Breast epithelium (tissue), 4 donors: Measurements from ENCODE around the gene C10orf120. TPM values are rescaled to one million over a fixed set of nuclear protein-coding genes. Genes with fewer than 3 reads are reported as not detected.

ENCODE experiments used
- DNase-seq, 2 donors: peaks; one replicate each; pipeline ENCODE4 v3.0.0-alpha.2; 2019; ENCODE audit warnings: low spot score in 2 of 2
- H3K27ac ChIP-seq, 2 donors: fragments of 200-600 bp; sonication (generic) in 1 of 2; one replicate each; pipeline ENCODE4 v1.5.1; 2016 to 2019; ENCODE audit warnings: mild to moderate bottlenecking in 1 of 2
- H3K27me3 ChIP-seq, 2 donors: fragments of 200-600 bp; sonication (generic) in 1 of 2; one replicate each; pipeline versions ENCODE4 v1.5.1 to v1.6.0; 2017 to 2019; ENCODE audit warnings: control low read depth in 1 of 2, mild to moderate bottlenecking in 1 of 2
- H3K36me3 ChIP-seq: fragments of 200-600 bp; one replicate; pipeline ENCODE4 v1.5.1; 2019
- H3K4me1 ChIP-seq, 2 donors: fragments of 200-600 bp; sonication (generic); one replicate each; pipeline ENCODE4 v1.5.1; 2016 to 2019; ENCODE audit warnings: control low read depth in 1 of 2
- H3K4me3 ChIP-seq, 3 donors: fragments of 200-600 bp; sonication (generic); 1 replicate in 2 of 3; 2 replicates in 1 of 3; pipeline ENCODE4 v1.5.1; 2016 to 2019; ENCODE audit warnings: mild to moderate bottlenecking in 3 of 3, moderate library complexity in 2 of 3
- H3K9me3 ChIP-seq, 2 donors: fragments of 200-600 bp; sonication (generic) in 1 of 2; one replicate each; pipeline ENCODE4 v1.5.1; 2016 to 2019; ENCODE audit warnings: control low read depth in 1 of 2
- CTCF ChIP-seq, 3 donors: fragments of 450-650 bp; IDR thresholded peaks; one replicate each; pipeline ENCODE4 v1.5.1; 2016 to 2017; ENCODE audit warnings: antibody characterized with exemption in 3 of 3, mild to moderate bottlenecking in 3 of 3, moderate library complexity in 3 of 3
- POLR2A ChIP-seq: fragments of 450-650 bp; IDR thresholded peaks from one replicate; pipeline ENCODE4 v1.6.1; 2016; ENCODE audit warnings: antibody characterized with exemption, mild to moderate bottlenecking, moderate library complexity
- POLR2AphosphoS5 ChIP-seq, 3 donors: sonication (generic); formaldehyde crosslinking; IDR thresholded peaks; one replicate each; pipeline ENCODE4 v1.6.1; 2017; ENCODE audit warnings: antibody characterized with exemption in 3 of 3
- intact Hi-C: fragments of 100-400 bp; cut with DNase I; formaldehyde crosslinking; loops from one replicate; pipeline ENCODE4 v1.15.1; 2023; ENCODE audit warnings: low total_unique reads
- total RNA-seq, 3 donors: library from RNA; depleted of rRNA; stranded (reverse); fragments of >200 nt; gene quantifications; one replicate each; pipeline ENCODE4 v1.1.0, GENCODE V29; 2016

The C10orf120 gene
- total RNA-seq, result not detected

GRCh38 chr10:122699796-122700455 lies at the start of gene C10orf120:
Gene C10orf120 (minus strand): TSS chr10:122699846. CDS start chr10:122699790, 56 bp downstream.
- no peak for DNase-seq
- TF ChIP-seq CTCF (IDR thresholded peaks at IDR 0.05) (no peak), POLR2A (no peak), POLR2AphosphoS5 (IDR thresholded peaks at IDR 0.05) (no peak)
- no peak within 1 kb of the TSS for H3K27ac ChIP-seq
- no peaks in the 10 kb centered on the region for H3K9me3 ChIP-seq
- no peak within 1 kb of the TSS for H3K4me3 ChIP-seq
- H3K36me3 ChIP-seq, result no peaks in the 10 kb centered on the region
- H3K27me3 ChIP-seq, result no peaks in the 10 kb centered on the region
- intact Hi-C loops, result loop anchor here (2.0 kb wide), 1 partner anchor 133 kb away; no protein-coding TSS in a partner anchor
- no peaks in the 10 kb centered on the region for H3K4me1 ChIP-seq

DNA sequence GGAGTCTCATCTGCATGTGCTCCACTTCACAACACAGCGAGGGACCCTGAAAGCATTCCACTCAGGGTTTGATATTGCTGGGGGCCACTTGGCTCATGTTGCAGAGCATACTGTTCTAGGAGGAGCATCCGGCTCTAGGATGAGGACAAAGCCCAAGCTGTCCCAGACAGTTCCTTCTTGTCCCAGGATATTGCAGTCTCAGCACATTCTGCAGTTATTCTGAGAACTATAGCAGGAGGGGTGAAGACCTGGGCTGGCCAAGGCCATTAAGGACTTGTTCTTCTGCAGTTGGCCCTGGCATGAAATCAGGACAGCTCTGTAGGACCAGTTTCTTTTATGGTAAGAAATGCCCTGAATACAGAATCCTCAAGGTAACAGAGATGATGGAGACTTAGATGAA lies 48.9 kb upstream of the C10orf120 start:
- peak in 1 of 2 donors; percentile 43 for DNase-seq
- intact Hi-C loops, result no loop called here
- H3K27ac ChIP-seq, result no peak overlapping the region

DNA sequence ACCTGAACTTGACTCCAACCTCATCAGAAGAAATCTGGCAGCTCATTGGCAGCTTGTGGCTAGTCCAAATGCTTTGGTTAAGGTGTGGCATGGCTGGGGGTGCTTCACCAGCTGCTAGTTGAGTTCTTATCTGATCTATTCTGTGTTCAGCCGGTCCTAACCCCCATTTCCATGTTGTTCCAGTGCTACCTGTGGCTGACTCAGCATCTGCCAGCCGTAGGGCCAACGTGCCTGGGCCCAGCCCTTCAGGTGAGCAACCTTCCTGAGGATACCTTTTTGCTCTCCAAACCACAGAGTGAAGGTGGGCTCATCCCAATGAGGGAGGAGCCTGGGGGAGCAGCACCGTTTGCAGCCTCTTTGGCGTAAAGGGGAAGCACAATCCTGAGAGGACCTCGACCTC lies 46.8 kb upstream of the C10orf120 start:
- Histone ChIP-seq H3K36me3 (no peaks in the 10 kb centered on the region), H3K27me3 (no peaks in the 10 kb centered on the region), H3K4me1 (no peaks in the 10 kb centered on the region), H3K27ac (no peak overlapping the region), H3K4me3 (no peak overlapping the region), H3K9me3 (no peaks in the 10 kb centered on the region)
- intact Hi-C loops, result no loop called here
- TF ChIP-seq CTCF (IDR thresholded peaks at IDR 0.05), result no peak
- no peak for TF ChIP-seq POLR2A
- no peak for DNase-seq

More for the DNA sequence above, 48.9 kb upstream of the C10orf120 start:
- TF ChIP-seq POLR2AphosphoS5 (IDR thresholded peaks at IDR 0.05) (no peak), CTCF (IDR thresholded peaks at IDR 0.05) (no peak), POLR2A (no peak)
- H3K9me3 ChIP-seq, result no peaks in the 10 kb centered on the region
- H3K4me1 ChIP-seq, result no peaks in the 10 kb centered on the region
- H3K27me3 ChIP-seq, result no peaks in the 10 kb centered on the region
- no peak overlapping the region for H3K4me3 ChIP-seq
- no peaks in the 10 kb centered on the region for H3K36me3 ChIP-seq

GRCh38 chr10:122744257-122744656 lies 44.6 kb upstream of the C10orf120 start:
- no peaks in the 10 kb centered on the region for H3K4me1 ChIP-seq
- H3K36me3 ChIP-seq, result no peaks in the 10 kb centered on the region
- no peak for DNase-seq
- intact Hi-C loops, result no loop called here
- H3K27me3 ChIP-seq, result no peaks in the 10 kb centered on the region
- H3K9me3 ChIP-seq, result no peaks in the 10 kb centered on the region
- no peak for TF ChIP-seq POLR2AphosphoS5 (IDR thresholded peaks at IDR 0.05)
- TF ChIP-seq POLR2A, result no peak
- no peak for TF ChIP-seq CTCF (IDR thresholded peaks at IDR 0.05)
- no peak overlapping the region for H3K4me3 ChIP-seq
- no peak overlapping the region for H3K27ac ChIP-seq

DNA sequence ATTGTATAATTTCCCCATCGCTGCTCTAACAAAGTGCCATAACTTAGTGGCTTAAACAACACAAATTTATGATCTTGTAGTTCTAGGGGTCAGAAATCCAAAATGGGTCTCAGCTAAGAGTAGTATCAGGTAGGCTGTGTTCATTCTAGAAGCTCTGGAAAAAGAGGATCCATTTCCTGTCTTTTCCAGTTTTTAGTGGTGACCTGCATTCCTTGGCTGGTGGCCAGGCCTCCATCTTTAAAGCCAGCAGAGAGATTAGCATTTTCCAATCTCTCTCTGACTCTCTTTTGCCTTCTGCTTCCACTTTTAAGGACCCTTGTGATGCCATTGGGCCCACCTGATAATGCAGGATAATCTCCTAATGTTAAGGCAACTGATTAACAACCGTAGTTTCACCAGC lies 41.0 kb upstream of the C10orf120 start:
- Histone ChIP-seq H3K27ac (no peak overlapping the region), H3K4me3 (no peak overlapping the region), H3K36me3 (no peaks in the 10 kb centered on the region), H3K4me1 (no peaks in the 10 kb centered on the region), H3K27me3 (no peaks in the 10 kb centered on the region), H3K9me3 (no peaks in the 10 kb centered on the region)
- intact Hi-C loops, result no loop called here
- TF ChIP-seq POLR2AphosphoS5 (IDR thresholded peaks at IDR 0.05), result no peak
- no peak for TF ChIP-seq CTCF (IDR thresholded peaks at IDR 0.05)
- TF ChIP-seq POLR2A, result no peak
- DNase-seq, result no peak
